Measurements from ENCODE around the gene OTOF.

DNA sequence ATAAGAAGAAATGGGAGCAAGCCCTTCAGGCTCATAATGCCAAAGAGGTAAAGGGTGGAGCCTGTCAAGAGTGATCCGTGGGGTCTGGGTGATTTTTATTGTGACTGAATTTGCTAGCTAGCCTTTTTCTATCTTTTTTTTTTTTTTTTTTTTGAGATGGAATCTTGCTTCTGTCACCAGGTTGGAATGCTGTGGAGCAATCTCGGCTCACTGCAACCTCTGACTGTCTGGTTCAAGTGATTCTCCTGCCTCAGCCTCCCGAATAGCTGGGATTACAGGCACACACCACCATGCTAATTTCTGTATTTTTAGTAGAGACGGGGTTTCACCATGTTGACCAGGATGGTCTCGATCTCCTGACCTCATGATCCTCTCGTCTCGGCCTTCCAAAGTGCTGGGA is 47.1 kb downstream of the OTOF start:
- TF ChIP-seq CTCF (conservative IDR thresholded peaks at IDR 0.05), result no peak
- TF ChIP-seq ZFX (IDR thresholded peaks at IDR 0.05), result no peak

All from C4-2B (cell line).